DMS53 treated with DMSO at 0.1 percent for 48 hours (cell line): ENCODE measurements around the gene DISC1.

Source experiments
- DNase-seq: peaks from one replicate; lab custom pipeline; 2025; ENCODE audit not compliant: unreplicated experiment; lab: John Stamatoyannopoulos, UW

The DISC1 gene

DNA sequence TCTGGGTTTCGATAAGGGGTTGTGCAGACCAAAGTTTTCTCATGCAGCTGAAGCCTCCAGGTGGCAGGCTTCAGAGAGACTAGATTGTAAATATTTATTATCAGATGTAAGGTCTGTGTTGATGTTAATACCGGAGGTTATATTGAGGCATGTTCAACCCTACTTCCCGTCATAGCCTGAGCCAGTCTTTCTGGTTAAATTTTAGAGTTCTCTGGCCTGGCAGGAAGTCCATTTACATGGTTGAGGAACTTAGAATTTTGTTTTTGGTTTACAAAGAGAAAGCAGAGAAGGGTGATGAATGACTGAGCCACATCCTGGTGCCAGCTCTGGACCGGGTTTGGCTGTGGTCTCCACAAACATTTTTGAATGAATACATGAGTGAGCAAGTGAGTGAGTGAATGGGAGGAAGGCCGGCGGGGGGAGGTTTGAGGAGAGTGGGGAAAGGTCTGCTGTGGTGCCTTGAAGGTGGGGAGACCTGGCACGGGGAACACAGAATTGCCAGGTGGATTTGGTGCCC lies 218.5 kb downstream of the DISC1 start:
- no peak for DNase-seq

DNA sequence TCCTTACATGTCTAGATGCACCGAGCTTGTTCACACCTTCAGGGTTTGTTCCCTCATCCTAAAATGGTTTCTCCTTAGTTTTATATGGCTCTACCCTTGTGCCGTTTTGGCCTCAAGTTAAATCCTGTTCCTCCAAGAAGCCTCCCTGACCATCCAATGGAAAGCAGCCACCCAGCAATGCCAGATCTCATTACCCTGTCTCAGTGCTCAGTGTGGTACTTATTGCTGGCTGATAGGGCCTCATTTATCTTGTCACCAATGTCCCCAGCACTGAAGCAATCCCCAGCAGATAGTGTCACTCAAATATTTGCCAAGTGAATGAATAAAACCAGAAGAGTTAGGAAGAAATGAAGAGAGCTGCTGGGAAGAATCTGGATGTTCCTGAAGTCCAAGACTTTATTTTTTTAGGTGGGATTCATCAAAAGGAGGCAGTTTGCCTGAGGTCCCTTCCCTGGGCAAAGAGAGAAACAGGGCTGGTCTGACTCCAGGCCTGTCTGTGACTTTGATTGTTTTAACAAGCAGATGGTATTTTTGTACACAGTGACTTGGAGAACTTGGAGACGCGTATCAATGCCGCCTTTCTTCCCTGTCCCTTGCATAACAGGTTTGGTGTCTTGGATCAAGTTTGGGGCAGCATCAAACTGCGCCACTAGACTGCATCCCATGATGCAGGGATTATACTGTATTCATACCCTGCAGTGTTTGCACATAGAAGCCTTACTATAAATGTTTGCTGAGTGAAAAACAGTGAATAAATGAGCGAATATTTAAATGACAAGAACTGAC lies 221.2 kb downstream of the DISC1 start:
- DNase-seq = no peak

DNA sequence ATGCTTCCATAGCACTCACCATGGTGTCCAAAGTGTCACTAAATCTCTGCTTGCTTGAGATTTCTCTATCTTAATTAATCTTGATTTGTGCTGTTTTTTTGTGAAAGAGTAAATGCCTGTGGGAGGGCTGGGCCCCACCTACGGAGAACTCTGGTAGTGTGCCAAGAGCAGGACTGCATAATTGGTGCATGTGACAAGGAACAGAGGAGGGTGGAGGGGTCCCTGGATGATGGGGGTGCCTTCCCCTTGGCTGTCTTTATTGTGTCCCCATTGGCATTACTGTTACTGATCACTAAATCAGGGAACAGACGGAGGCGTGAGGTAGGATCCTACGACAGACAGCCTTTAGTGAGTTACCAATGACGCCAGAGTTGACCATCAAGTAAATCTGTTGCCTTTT lies 223.4 kb downstream of the DISC1 start:
- DNase-seq = no peak

DNA sequence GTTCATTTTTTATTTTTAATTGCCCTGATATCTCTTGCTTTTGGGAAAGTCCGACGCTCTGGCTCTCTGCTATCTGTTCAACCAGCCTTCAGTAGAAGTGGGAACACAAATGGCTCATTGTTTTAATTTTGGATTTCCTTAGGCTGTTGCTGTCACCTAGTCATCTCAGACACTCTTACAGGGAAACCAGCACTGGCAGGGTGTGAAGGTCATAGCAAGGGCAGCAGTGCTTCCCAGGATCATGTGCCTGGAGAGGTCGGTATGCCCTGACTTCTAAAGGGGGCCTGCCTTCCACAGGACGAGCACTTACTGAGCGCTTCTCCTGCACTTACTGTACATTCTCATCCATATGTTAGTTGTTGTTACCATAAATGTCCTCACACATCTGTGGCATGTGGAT lies 224.2 kb downstream of the DISC1 start:
- DNase-seq = no peak

DNA sequence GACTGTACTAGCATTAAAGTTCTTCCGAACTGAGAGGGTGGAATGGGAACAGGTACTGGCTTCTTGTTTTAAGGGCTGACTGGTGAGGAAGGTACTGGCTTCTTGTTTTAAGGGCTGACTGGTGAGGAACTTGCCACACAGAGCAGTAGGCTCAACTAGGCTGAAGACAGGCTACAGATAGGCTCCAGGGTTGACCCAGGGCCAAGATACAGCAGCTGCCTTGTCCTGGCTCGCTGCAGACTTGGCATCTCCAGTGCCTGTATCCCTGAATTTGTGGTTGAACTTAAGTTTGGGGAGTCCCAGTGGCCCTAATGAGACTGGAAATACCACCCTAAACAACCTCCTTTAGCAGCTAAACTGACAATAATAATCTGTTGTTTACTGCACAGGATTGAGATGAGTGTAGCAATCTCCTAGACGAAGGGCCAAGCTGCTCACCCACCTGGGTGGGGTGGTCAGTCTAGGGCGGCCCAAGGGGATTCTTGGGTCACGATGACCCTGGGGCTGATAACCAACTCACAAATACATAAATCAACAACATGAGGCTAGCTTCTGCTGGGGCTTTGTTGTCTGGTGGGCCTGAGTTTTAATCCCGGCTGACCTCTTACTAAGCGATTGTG lies 227.1 kb downstream of the DISC1 start:
- DNase-seq = no peak

DNA sequence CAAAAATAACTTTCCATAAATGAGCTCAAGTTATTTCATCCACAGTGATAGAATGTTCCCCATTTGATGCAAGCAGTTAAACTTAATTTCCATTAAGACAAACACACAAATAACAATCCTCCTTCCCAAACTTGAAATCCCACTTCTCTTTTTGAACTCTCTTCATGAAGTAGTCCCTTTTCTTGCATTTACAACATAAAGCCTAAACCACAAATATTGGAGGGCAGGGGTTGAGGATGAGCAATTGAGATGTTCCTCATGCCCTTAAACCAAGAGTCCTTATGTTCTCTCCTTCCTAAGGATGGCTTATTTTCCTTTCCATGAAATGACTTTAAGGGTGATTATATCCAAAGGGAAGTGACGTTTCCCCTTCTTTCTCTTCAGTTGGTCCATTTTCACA lies 228.8 kb downstream of the DISC1 start:
- no peak for DNase-seq

DNA sequence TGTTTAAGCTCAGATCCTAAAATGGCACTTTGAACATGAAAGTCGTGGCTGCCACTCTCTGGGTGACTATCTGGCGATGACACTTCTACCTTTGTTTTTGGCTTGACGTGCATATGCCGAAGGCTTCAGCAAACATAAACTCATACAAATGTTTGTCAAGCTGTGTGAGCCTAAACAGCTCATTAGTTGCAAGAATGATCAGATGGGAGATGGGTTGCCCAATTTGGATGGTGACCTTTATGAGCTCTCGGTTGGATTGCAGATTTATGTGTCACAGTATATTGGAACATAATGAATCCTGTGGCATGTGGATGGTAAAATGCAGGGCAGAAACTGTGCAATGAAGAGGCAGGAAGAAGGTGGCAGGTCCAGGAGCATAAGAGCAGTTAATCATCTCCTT lies 229.3 kb downstream of the DISC1 start:
- DNase-seq = no peak

DNA sequence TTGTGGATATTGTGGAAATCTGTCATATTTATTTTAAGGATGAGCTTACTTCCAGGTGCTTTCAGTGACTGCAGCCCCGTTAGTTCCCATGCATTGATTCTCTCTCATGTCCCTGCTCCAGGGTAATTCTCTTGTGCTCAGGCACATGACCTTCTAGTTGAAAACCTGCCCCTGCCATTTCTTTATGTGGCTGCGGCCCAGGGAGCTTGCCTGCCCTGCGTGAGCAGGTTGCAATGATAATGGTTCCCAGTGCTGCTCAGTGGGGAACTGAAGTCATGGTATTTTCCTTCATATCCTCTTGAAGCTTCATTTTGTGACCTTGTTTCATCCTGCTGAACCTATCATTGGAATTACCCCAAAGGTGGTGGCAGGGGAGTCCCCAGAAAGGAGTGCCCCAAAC lies 229.8 kb downstream of the DISC1 start:
- no peak for DNase-seq

DNA sequence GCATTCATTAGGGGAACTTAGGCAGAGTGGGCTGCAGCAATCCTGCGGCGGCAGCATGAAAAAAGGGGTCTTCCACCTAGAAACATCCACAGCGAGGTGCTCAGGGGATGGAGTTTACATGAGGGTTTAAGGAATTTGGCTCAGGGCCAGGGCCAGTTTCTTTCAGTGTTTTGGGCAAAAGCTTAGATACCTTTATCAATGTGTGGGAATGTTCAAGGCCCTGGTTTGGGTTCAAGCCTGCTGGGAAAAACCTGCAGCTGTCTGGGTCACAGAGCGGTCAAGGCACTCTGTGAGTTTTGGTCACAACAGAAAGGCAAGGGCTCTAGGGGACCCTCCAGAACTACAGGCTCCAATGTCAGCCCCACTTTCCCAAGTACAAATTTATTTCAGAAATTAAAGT lies 230.3 kb downstream of the DISC1 start:
- DNase-seq = no peak

DNA sequence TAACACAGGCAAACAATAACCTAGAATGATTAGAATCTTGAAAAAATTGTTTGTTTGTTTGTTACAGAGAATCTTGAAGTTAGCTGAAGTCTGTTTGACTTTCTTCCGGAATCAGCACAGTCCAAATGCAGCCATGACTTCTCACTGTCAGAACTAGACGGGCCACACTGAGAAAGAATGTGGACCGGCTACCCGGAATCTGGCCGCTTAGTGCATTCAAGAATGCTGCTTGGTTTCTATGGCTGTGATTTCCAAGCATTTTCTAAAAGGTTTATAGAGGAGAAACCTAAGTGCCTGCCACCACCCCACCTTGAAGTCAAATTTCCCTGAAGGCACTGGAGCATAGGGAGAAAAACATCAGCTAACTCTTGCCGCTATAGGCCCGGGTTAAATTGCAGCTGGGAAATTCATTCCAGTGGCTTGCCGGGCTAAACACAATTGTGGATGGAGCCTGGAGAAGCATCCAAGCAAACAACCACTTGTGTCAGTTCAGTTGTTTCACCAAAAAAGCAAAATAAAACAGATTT lies 231.1 kb downstream of the DISC1 start:
- no peak for DNase-seq

DNA sequence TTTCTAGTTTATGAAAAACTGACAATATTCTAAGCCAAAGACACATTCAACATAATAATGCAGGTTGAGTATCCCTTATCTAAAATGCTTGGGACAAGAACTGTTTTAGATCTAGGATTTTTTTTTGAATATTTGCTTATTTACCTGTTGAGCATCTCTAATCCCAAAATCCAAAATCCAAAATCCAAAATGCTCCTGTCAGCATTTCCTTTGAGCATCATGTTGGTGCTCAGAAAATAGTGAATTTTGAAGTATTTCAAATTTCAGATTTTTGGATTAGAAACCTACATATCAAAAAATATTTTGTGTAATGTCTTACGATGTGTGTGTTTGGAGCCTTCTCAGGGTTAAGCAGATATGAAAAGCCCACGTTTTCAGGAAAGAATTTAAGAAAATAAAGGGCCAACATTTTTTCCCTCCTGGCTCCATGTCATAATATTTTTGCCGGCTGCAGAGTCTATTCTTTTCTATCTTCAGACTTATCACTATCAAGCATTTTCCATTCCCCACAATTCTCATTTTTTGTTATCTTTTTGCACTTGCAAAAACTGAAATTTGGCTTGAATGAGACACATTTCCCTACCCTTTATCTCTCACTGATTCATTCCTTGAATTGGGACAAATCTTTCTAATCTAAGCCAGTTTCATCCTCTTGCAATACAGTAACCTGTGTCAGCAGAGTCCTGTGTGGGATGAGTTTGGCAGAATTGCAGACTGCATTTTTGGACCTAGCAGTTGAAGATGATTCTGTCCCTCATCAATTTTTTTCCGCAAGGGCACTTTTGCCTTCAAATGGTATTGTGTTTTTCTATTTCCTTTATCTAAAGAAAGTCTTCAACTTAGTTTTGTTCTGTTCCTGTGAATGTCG lies 233.9 kb downstream of the DISC1 start:
- DNase-seq = no peak

DNA sequence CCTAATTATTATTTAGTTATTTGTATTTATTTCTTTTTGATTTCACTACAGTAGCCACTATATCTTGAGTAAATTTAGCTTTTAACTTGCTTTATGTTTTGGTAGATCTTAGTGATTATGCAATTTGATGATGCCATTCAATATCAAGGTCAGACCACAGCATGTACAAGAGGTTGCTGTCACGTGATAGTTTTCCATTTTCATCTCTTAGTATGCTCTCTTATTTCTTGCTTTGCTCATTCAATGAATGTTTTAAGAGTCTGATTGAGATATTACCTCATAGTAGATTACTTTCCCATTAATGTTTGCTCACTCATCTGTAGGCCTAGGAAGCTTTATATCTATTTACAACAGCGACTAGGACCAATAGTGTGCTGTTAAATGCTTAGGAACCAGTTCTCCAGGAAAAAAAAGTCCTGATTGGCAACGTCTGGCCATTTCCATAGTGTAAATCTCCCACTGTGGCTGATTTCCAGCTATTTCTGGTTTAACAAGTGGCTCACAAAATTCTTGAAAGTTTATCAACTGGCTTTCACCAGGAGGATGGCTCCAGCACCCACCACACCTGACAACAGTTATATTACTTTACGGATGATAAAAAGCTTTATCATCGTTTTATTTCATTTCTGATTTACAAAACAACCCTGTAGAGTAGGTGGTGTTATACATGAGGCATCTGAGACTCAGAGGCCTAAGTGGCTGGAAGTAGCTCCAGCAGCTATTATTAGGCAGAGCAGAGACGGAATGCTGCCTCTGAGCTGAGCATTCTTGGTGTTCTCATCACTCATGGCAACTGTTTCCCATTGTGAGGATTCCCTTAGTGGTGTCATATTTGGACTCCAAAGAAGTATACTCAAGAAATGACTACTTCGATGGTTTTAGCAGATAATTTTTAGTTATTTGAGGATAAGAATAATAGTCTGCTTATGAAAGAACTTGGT lies 235.2 kb downstream of the DISC1 start:
- no peak for DNase-seq

DNA sequence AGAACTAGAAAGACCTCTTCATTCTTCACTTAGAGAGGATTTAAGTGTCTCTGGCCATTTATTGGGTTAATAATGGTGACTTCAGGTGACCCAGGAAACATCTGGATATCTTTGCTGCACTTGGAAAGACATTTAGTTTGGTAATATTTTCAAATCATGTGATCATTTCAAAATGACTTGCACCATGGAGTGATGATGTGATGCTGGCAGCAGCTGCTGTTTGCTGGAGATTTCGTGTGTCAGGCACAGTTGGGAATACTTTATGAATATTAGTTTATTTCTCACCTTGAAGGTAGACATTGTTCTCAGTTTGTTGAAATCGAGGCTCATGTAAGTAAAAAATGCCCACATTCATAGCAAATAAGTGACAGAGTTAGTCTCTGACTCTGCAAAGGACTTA lies 236.0 kb downstream of the DISC1 start:
- DNase-seq = no peak

DNA sequence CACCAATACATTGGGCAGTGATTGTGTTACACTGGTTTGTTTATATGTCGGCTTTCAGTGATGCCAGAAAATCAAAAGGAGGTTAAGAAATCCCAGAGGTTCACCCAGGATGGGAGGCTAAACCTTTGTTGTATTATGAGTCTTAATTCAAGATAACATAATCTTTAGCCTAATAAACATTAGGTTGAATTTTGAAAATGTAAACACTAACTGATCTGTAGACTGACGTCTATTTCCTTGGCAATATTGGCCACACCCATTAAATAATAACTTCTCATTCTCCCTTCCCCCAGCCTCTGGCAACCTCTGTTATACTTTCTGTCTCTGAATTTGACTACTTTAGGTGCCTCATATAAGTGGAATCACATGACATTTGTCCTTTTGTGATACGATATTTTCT lies 238.7 kb downstream of the DISC1 start:
- no peak for DNase-seq

DNA sequence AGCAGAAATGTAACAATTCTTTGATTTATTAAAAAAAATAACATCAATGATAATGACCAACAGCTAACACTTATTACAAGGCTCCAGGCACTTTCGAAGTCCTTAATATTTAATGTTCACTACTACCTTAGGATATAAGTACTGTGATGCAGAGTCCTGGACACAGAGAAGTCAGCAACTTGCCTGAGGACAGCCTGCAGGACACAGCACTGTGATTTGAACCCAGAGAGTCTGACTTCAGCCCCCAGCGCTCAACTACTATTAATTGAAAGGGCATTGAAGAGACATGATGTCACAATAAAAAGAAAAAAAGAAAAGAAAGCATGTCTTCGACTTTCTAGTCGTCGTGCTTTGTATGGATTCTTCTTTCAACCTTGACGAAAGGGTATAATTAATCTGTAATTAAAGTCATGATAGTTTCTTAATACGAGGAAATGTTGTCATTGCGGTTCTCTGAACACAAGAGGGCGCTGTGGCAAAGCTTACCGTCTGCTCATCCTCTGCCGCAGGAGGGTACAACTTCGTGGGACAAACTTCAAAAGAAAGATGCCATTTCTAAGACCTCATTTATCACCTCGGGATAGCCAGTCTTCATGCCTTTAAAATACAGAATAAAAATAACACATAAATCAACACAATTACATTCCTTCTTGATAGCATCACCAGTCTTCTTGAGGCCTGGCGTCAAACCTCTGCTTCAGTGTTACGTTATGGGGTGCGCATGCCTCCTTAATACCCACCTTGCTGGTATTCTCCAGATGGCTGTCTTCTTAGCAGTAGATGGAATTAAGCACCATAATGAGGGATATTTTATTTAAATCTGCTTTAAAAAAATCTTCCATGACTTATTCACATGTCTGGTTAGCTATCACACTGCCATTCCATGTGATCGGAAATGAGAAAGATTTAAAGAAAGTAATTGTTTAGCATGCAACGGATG lies 240.1 kb downstream of the DISC1 start:
- DNase-seq = peak; percentile 35

DNA sequence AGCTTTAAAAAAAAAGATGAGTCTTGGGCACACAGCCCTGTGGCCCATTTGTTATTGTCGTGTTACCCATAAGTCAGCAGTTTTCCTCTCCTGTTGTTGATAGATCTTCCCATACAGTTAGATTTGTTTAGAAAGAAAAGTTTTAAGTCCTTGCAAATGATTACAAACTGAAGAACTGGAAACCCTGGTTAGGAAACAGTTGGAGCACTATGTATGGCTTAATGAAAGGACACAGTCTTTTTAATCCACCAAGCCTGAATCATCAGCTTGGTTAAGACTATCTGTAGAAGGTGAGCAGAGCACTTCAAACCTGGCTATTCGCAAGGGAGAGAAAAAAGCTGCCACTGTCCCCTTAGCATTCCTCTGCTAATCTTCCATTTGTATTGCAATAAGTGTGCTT lies 241.0 kb downstream of the DISC1 start:
- DNase-seq = no peak

DNA sequence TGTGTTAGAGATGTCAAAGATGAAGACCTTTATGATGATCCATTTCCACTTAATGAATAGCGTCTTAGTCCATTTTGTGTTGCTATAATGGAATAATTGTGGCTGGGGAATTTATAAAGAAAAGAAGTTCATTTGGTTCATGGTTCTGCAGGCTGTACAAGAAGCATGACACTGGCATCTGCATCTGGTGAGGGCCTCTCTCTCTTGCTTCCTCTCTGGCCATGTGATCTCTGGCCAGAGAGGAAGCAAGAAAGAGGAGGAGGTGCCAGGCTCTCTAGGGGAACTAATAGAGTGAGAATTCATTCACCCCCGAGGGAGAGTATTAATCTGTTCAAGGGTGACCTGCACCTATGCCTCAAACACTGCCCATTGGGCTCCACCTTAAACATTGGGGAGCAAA lies 242.8 kb downstream of the DISC1 start:
- DNase-seq = no peak

DNA sequence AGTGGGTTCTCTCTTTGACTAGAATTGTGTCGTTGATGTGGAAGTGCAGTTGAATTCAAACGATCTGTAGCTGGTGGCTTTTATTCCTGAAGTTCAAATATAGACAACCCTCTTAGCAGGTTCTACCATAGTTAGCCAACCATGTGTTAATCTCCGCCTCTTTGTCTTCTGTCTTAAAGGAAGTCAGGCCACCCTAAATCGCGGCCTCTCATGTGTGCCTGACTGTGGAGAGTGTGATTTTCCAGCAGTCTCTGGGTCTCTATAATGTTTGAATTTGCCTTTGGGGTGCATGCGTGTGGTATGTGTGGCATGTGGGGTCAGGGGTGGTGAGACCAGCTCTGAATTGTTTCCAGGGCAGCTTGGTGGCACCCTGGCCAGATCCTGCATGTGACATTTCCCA lies 244.9 kb downstream of the DISC1 start:
- no peak for DNase-seq

DNA sequence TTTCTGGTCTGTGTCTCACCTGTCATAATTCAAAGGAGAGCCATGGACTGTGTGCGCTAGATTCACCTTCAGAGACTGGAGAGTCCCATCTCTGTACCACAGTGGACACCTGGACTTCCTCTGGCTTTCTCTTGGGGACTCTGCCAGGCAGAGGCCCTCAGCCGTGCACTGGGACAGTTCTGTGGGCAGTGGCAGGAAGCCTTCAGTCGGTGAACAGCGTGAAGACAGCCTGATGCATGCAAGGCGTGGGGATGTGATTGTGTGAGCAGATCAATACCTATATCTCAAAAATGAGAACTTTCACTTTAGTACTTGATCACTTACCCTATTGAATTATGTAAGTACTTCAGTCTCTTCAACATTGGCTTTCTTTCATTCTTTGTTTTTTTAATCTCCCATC lies 245.3 kb downstream of the DISC1 start:
- no peak for DNase-seq
